PFSK-1 (cell line): ENCODE data around the gene CATSPERZ.

Experiments used
- FOXP2 ChIP-seq: optimal IDR thresholded peaks from 2 replicates; pipeline ENCODE3; 2011; ENCODE audit warnings: borderline replicate concordance, control low read depth, inconsistent platforms; ENCODE audit not compliant: insufficient read depth; ENCODE audit errors: extremely low read length, extremely low read depth
- POLR2AphosphoS5 ChIP-seq: IDR thresholded peaks from 2 replicates; pipeline ENCODE4 v1.6.1; 2012; ENCODE audit warnings: low read depth, mild to moderate bottlenecking, control low read depth, low read length, moderate library complexity
- REST ChIP-seq, 2 experiments: IDR thresholded peaks; 2 replicates each; pipeline versions ENCODE4 v1.6.1 to v1.8.0; 2011 to 2012; ENCODE audit warnings: low read depth in 2 of 2, low read length in 2 of 2, control low read depth in 1 of 2, inconsistent platforms in 1 of 2, mild to moderate bottlenecking in 1 of 2, moderate library complexity in 1 of 2; ENCODE audit not compliant: insufficient read depth in 1 of 2
- SIN3A ChIP-seq: IDR thresholded peaks from 2 replicates; pipeline ENCODE4 v1.6.1; 2012; ENCODE audit warnings: mild to moderate bottlenecking, low read length, moderate library complexity, borderline replicate concordance; ENCODE audit not compliant: insufficient read depth
- TAF1 ChIP-seq: IDR thresholded peaks from 2 replicates; pipeline ENCODE4 v1.6.1; 2012; ENCODE audit warnings: low read length, control low read depth, borderline replicate concordance; ENCODE audit not compliant: insufficient read depth

GRCh38 chr11:64306876-64307622 is 6.9 kb downstream of the CATSPERZ start:
- TF ChIP-seq TAF1 (no peak), SIN3A (no peak), POLR2AphosphoS5 (no peak), REST (IDR thresholded peaks at IDR 0.05; ENCODE audit: insufficient read depth in 1 of 2, low read depth in 2 of 2, low read length in 2 of 2) (no peak), FOXP2 (no peak)
